DMS 273 treated with DMSO at 0.1 percent for 48 hours (cell line): Measurements from ENCODE around the gene STOML1.

ENCODE experiments used
- DNase-seq: peaks from one replicate; lab custom pipeline; 2025; lab: John Stamatoyannopoulos, UW

Gene STOML1

GRCh38 chr15:73928971-73929627 lies 63.0 kb downstream of the STOML1 start:
- DNase-seq, result no peak
